Measurements from ENCODE around the gene VENTX.
"Not testable (repeated sequence)": the region's sequence is repeated elsewhere in the genome, so short reads cannot be mapped to it uniquely, and the experiment has no call there.

The VENTX gene

GRCh38 chr10:133217800-133218589, 19.7 kb upstream of the VENTX start:
- no peak for DNase-seq

- no peak for DNase-seq
Measured at GRCh38 chr10:133218891-133219290, 18.8 kb upstream of the VENTX start.

- DNase-seq: no peak
Measured at GRCh38 chr10:133219782-133220181, 17.9 kb upstream of the VENTX start.

- no peak for DNase-seq
Measured at GRCh38 chr10:133221331-133221730, 16.3 kb upstream of the VENTX start.

- not testable (repeated sequence) for DNase-seq
Measured at GRCh38 chr10:133221756-133222155, 15.9 kb upstream of the VENTX start.

- no peak for DNase-seq
Measured at GRCh38 chr10:133224076-133224475, 13.6 kb upstream of the VENTX start.

GRCh38 chr10:133224756-133225372, 12.8 kb upstream of the VENTX start:
- no peak for DNase-seq

- no peak for DNase-seq
Measured at GRCh38 chr10:133225707-133226191, 11.9 kb upstream of the VENTX start.

GRCh38 chr10:133226251-133226808, 11.3 kb upstream of the VENTX start:
- DNase-seq: no peak

- no peak for DNase-seq
Measured at GRCh38 chr10:133227256-133227655, 10.4 kb upstream of the VENTX start.

GRCh38 chr10:133229265-133230043, 8.2 kb upstream of the VENTX start:
- no peak for DNase-seq

- no peak for DNase-seq
Measured at GRCh38 chr10:133230044-133230361, 7.7 kb upstream of the VENTX start, which contains the start of gene UTF1. Gene UTF1, plus strand, starts transcription at chr10:133230217. Its CDS starts 72 bp downstream, at chr10:133230289.

- DNase-seq: peak; percentile 43
Measured at GRCh38 chr10:133230387-133231195, 7.1 kb upstream of the VENTX start.

GRCh38 chr10:133231244-133231945, 6.3 kb upstream of the VENTX start:
- DNase-seq: no peak

GRCh38 chr10:133231946-133232574, 5.6 kb upstream of the VENTX start:
- DNase-seq: no peak

GRCh38 chr10:133234796-133235195, 2.9 kb upstream of the VENTX start:
- DNase-seq: not testable (repeated sequence)

- DNase-seq: no peak
Measured at GRCh38 chr10:133235265-133235855, 2.3 kb upstream of the VENTX start.

GRCh38 chr10:133235932-133236331, 1.7 kb upstream of the VENTX start:
- DNase-seq: no peak

- DNase-seq: peak; percentile 34
Measured at GRCh38 chr10:133236401-133237240, 1.0 kb upstream of the VENTX start.

- DNase-seq: no peak
Measured at GRCh38 chr10:133237241-133237587, 441 bp upstream of the VENTX start.
